HCT116 (cell line): ENCODE data around the gene AUTS2. TPM values are rescaled to one million over a fixed set of nuclear protein-coding genes. Genes with fewer than 3 reads are reported as not detected.

Experiments
- ATAC-seq: fragments of 200-7000 bp; cut with Tn5 transposase; 2 replicates; pipeline ENCODE4 v1.9.1; 2020; ENCODE audit warnings: mild to moderate bottlenecking, moderate library complexity
- BruUV-seq: library from RNA; stranded (reverse); fragments of 400-500 nt; replicated peaks from 2 replicates; lab custom pipeline; 2021; lab: Mats Ljungman, UMichigan
- CTCF ChIA-PET: fragments of 300-600 bp; sonication (Branson Sonifier 250); formaldehyde crosslinking; loops from one replicate; lab custom pipeline; 2021; ENCODE audit warnings: antibody characterized with exemption; lab: Charles Lee
- POLR2A ChIA-PET: fragments of 300-600, 350-600 bp; sonication (Branson Sonifier 250); formaldehyde crosslinking; loops from one replicate; lab custom pipeline; 2021; ENCODE audit warnings: antibody characterized with exemption; lab: Charles Lee
- RAD21 ChIA-PET, 2 experiments: fragments of 300-600 bp; sonication (Branson Sonifier 250); formaldehyde crosslinking; loops; one replicate each; lab custom pipeline; 2023; ENCODE audit warnings: low total read pairs in 2 of 2; ENCODE audit not compliant: uncharacterized antibody in 2 of 2, unreplicated experiment in 2 of 2, low non-redundant PET in 1 of 2; lab: Charles Lee
- DNase-seq: peaks from one replicate; pipeline ENCODE4 v3.0.0-alpha.2; 2010; ENCODE audit warnings: low read depth, low spot score
- H2AFZ ChIP-seq: fragments of 200-600 bp; shearing (Covaris generic), sonication (generic); 2 replicates; pipeline ENCODE4 v1.6.1; 2017; ENCODE audit warnings: low read depth, mixed run types, mixed read lengths, antibody characterized with exemption, low read length; ENCODE audit not compliant: poor library complexity, severe bottlenecking
- H3K27ac ChIP-seq: 2 replicates; pipeline ENCODE4 v1.5.1; 2012; ENCODE audit warnings: low read depth, low read length
- H3K27me3 ChIP-seq: fragments of 200-600 bp; sonication (generic); 2 replicates; pipeline ENCODE4 v1.6.1; 2016; ENCODE audit warnings: mixed run types, low read length, mixed read lengths; ENCODE audit not compliant: insufficient read depth
- H3K36me3 ChIP-seq, 2 experiments: fragments of 200-500 bp in 1 of 2; fragments of 200-600 bp in 1 of 2; sonication (Bioruptor generic) in 1 of 2; sonication (generic) in 1 of 2; 2 replicates each; pipeline versions ENCODE4 v1.5.1 to v1.6.1; 2014 to 2016; ENCODE audit warnings: low read length in 2 of 2, inconsistent platforms in 1 of 2, mixed read lengths in 1 of 2, mixed run types in 1 of 2; ENCODE audit not compliant: insufficient read depth in 2 of 2, control insufficient read depth in 1 of 2
- H3K4me1 ChIP-seq, 2 experiments: fragments of 200-600 bp in 1 of 2; sonication (generic) in 1 of 2; 2 replicates each; pipeline versions ENCODE4 v1.5.1 to v1.6.1; 2012 to 2017; ENCODE audit warnings: low read length in 2 of 2, inconsistent platforms in 1 of 2, mild to moderate bottlenecking in 1 of 2, mixed read lengths in 1 of 2, mixed run types in 1 of 2, moderate library complexity in 1 of 2; ENCODE audit not compliant: insufficient read depth in 2 of 2, control insufficient read depth in 1 of 2
- H3K4me2 ChIP-seq: fragments of 200-600 bp; sonication (generic); 2 replicates; pipeline ENCODE4 v1.6.1; 2017; ENCODE audit warnings: mixed run types, low read length, mixed read lengths
- H3K4me3 ChIP-seq, 2 experiments: fragments of 200-600 bp in 1 of 2; sonication (generic) in 1 of 2; replicated peaks in 1 of 2; 2 replicates each; pipeline ENCODE4 v1.5.1; 2011 to 2016; ENCODE audit warnings: low read length in 2 of 2, control low read depth in 1 of 2, low read depth in 1 of 2, mild to moderate bottlenecking in 1 of 2, mixed read lengths in 1 of 2, mixed run types in 1 of 2
- H3K79me2 ChIP-seq: fragments of 200-600 bp; sonication (generic); 2 replicates; pipeline ENCODE4 v1.6.1; 2017; ENCODE audit warnings: mild to moderate bottlenecking, mixed run types, low read length, moderate library complexity, mixed read lengths; ENCODE audit not compliant: insufficient read depth
- H3K9ac ChIP-seq: fragments of 200-600 bp; sonication (generic); 2 replicates; pipeline ENCODE4 v1.6.1; 2016; ENCODE audit warnings: low read length, mixed read lengths
- H3K9me2 ChIP-seq: fragments of 200-600 bp; sonication (generic), shearing (Covaris generic); 2 replicates; pipeline ENCODE4 v1.6.1; 2017; ENCODE audit warnings: mixed run types, mild to moderate bottlenecking, moderate library complexity; ENCODE audit not compliant: insufficient read depth
- H3K9me3 ChIP-seq, 2 experiments: fragments of 200-500 bp in 1 of 2; fragments of 200-600 bp in 1 of 2; sonication (Bioruptor generic) in 1 of 2; sonication (generic) in 1 of 2; 2 replicates each; pipeline ENCODE4 v1.6.1; 2014 to 2017; ENCODE audit warnings: low read length in 2 of 2, mixed read lengths in 2 of 2, inconsistent platforms in 1 of 2, low read depth in 1 of 2, mild to moderate bottlenecking in 1 of 2, mixed run types in 1 of 2, moderate library complexity in 1 of 2; ENCODE audit not compliant: control insufficient read depth in 1 of 2, insufficient read depth in 1 of 2
- H4K20me1 ChIP-seq: fragments of 200-600 bp; sonication (generic), shearing (Covaris generic); 2 replicates; pipeline ENCODE4 v1.6.1; 2017; ENCODE audit warnings: mixed run types, mild to moderate bottlenecking, moderate library complexity; ENCODE audit not compliant: insufficient read depth
- ATF3 ChIP-seq: IDR thresholded peaks from 2 replicates; pipeline ENCODE4 v1.6.1; 2012
- CBX3 ChIP-seq: IDR thresholded peaks from 2 replicates; pipeline ENCODE4 v1.6.1; 2012; ENCODE audit warnings: low read depth
- CEBPB ChIP-seq: IDR thresholded peaks from 2 replicates; pipeline ENCODE4 v1.6.1; 2012; ENCODE audit warnings: low read depth
- EZH2phosphoT487 ChIP-seq: fragments of 200-600 bp; IDR thresholded peaks from 2 replicates; pipeline ENCODE4 v1.6.1; 2018; ENCODE audit warnings: antibody characterized with exemption, borderline replicate concordance
- FOSL1 ChIP-seq: IDR thresholded peaks from 2 replicates; pipeline ENCODE4 v1.6.1; 2012; ENCODE audit warnings: low read depth
- JUND ChIP-seq: IDR thresholded peaks from 2 replicates; pipeline ENCODE4 v1.6.1; 2012
- MAX ChIP-seq: IDR thresholded peaks from 2 replicates; pipeline ENCODE4 v1.6.1; 2012
- POLR2A ChIP-seq: IDR thresholded peaks from 2 replicates; pipeline ENCODE4 v1.7.0; 2011; ENCODE audit warnings: borderline replicate concordance; ENCODE audit not compliant: insufficient read depth, insufficient read length; ENCODE audit errors: extremely low read depth
- POLR2AphosphoS5 ChIP-seq: IDR thresholded peaks from 2 replicates; pipeline ENCODE4 v1.6.1; 2011; ENCODE audit warnings: mild to moderate bottlenecking, low read depth, low read length, moderate library complexity
- RAD21 ChIP-seq: IDR thresholded peaks from 2 replicates; pipeline ENCODE4 v1.6.1; 2012; ENCODE audit warnings: low read depth, mild to moderate bottlenecking
- REST ChIP-seq: IDR thresholded peaks from 2 replicates; pipeline ENCODE4 v1.6.1; 2012; ENCODE audit warnings: low read depth
- SP1 ChIP-seq: IDR thresholded peaks from 2 replicates; pipeline ENCODE4 v1.6.1; 2012; ENCODE audit warnings: low read depth
- intact Hi-C: fragments of 100-400 bp; cut with micrococcal nuclease; formaldehyde crosslinking; loops from 2 replicates; pipeline ENCODE4 v1.10.0; 2022
- total RNA-seq: library from RNA; stranded (reverse); gene quantifications from one replicate; pipeline ENCODE4 v1.2.1, GENCODE V29; 2021; ENCODE audit not compliant: unreplicated experiment

The AUTS2 gene
- total RNA-seq, 1 experiment from 2014 or later: 0.93 TPM

GRCh38 chr7:70589010-70589409, 990.7 kb downstream of the AUTS2 start (continued):
- no peak for TF ChIP-seq MAX
- no peak for TF ChIP-seq CEBPB
- no peak for TF ChIP-seq ATF3
- TF ChIP-seq, all 23 proteins: peak for 0

GRCh38 chr7:70589590-70589989, 991.3 kb downstream of the AUTS2 start:
- TF ChIP-seq POLR2AphosphoS5 (no peak), REST (no peak), RAD21 (no peak), SP1 (no peak), EZH2phosphoT487 (no peak), FOSL1 (no peak), POLR2A (no peak), CBX3 (no peak), JUND (no peak)
- intact Hi-C loops: no loop called here
- Histone ChIP-seq H3K4me2 (no peak overlapping the region), H3K79me2 (no peaks in the 10 kb centered on the region), H3K27me3 (no peaks in the 10 kb centered on the region), H3K36me3 (no peaks in the 10 kb centered on the region), H4K20me1 (no peaks in the 10 kb centered on the region), H3K9me3 (peaks cover 3 to 10% of the 10 kb centered on the region in 2 experiments; a peak in 2 of 4 replicates), H3K4me3 (no peak overlapping the region), H3K4me1 (no peaks in the 10 kb centered on the region), H3K27ac (no peak overlapping the region), H2AFZ (no peak overlapping the region), H3K9ac (no peak overlapping the region), H3K9me2 (no peaks in the 10 kb centered on the region)
- no peak for ATAC-seq
- no TSS peak for BruUV-seq
- RAD21 ChIA-PET: no interaction called here
- DNase-seq: no peak
- POLR2A ChIA-PET: no interaction called here
- CTCF ChIA-PET: no interaction called here
